Midbrain (tissue), 1 donor: ENCODE measurements around the gene ALDH3A1.

Source experiments
- DNase-seq: peaks from one replicate; lab custom pipeline; 2025; lab: John Stamatoyannopoulos, UW

The ALDH3A1 gene

GRCh38 chr17:19703106-19703827 is 44.8 kb downstream of the ALDH3A1 start:
- no peak for DNase-seq

DNA sequence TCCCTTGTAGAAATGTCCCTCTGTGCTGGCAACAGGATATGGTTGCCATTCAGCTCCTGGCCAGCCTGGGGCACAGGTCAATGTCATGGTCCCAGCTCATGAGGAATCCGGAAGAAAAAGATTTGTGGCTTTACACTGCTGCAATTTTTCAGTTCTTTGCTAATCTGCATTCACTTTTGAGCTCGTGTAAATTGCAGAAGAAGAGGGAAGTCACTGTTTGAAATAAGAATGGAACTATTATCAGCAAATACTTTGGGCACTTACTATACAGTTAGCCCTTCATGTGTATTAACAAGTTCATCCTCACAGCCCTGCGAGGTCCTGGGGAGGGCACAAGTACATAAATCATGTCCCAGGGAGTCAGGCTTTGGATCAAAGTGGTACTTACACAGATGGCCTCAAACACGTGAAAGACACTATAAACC is 45.9 kb downstream of the ALDH3A1 start:
- no peak for DNase-seq
